Neural progenitor cell (in vitro differentiated cells): Measurements from ENCODE around the gene SPSB4. TPM values are rescaled to one million over a fixed set of nuclear protein-coding genes. Genes with fewer than 3 reads are reported as not detected.

ENCODE experiments used
- DNase-seq: peaks from one replicate; pipeline ENCODE4 v3.0.0-alpha.2; 2016; ENCODE audit warnings: low spot score
- H2AFZ ChIP-seq: fragments of 200-600 bp; sonication (generic); replicated peaks from 2 replicates; pipeline ENCODE4 v1.6.1; 2016; ENCODE audit warnings: antibody characterized with exemption
- H3F3A ChIP-seq: fragments of 200-600 bp; sonication (generic); 2 replicates; pipeline ENCODE4 v1.6.1; 2016; ENCODE audit warnings: antibody characterized with exemption, low read depth
- H3K27ac ChIP-seq: fragments of 200-600 bp; sonication (generic); 2 replicates; pipeline ENCODE4 v1.5.1; 2016; ENCODE audit warnings: mild to moderate bottlenecking
- H3K27me3 ChIP-seq: fragments of 200-600 bp; sonication (generic); 2 replicates; pipeline ENCODE4 v1.6.1; 2016; ENCODE audit warnings: mild to moderate bottlenecking, moderate library complexity
- H3K36me3 ChIP-seq: fragments of 200-600 bp; sonication (generic); 2 replicates; pipeline ENCODE4 v1.5.1; 2016
- H3K4me1 ChIP-seq: fragments of 200-600 bp; sonication (generic); 2 replicates; pipeline ENCODE4 v1.6.1; 2016; ENCODE audit warnings: mixed run types
- H3K4me2 ChIP-seq: fragments of 200-600 bp; sonication (generic); 2 replicates; pipeline ENCODE4 v1.6.1; 2016
- H3K4me3 ChIP-seq: fragments of 200-600 bp; sonication (generic); 2 replicates; pipeline ENCODE4 v1.5.1; 2016
- H3K79me2 ChIP-seq: fragments of 200-600 bp; sonication (generic); 2 replicates; pipeline ENCODE4 v1.6.1; 2016; ENCODE audit warnings: low read depth
- H3K9ac ChIP-seq: fragments of 200-600 bp; sonication (generic); 2 replicates; pipeline ENCODE4 v1.6.1; 2016
- H3K9me3 ChIP-seq: fragments of 200-600 bp; sonication (generic); 2 replicates; pipeline ENCODE4 v1.5.1; 2016; ENCODE audit warnings: low read depth
- H4K20me1 ChIP-seq: fragments of 200-600 bp; sonication (generic); 2 replicates; pipeline ENCODE4 v1.6.1; 2016; ENCODE audit warnings: low read depth
- H3K27ac Mint-ChIP-seq: 3 replicates; pipeline ENCODE4 v1.8.0; 2021; ENCODE audit warnings: mixed read lengths
- H3K27me3 Mint-ChIP-seq: 2 replicates; pipeline ENCODE4 v1.8.0; 2022; ENCODE audit warnings: low read depth, mild to moderate bottlenecking, inconsistent platforms, moderate library complexity, mixed read lengths; ENCODE audit not compliant: insufficient read depth
- H3K36me3 Mint-ChIP-seq: 3 replicates; pipeline ENCODE4 v1.8.0; 2021; ENCODE audit warnings: mixed read lengths
- H3K4me1 Mint-ChIP-seq: 3 replicates; pipeline ENCODE4 v1.8.0; 2021; ENCODE audit warnings: mixed read lengths
- H3K4me3 Mint-ChIP-seq: 3 replicates; pipeline ENCODE4 v1.8.0; 2021; ENCODE audit warnings: mild to moderate bottlenecking, moderate library complexity, mixed read lengths
- H3K9me3 Mint-ChIP-seq: 3 replicates; pipeline ENCODE4 v1.8.0; 2020; ENCODE audit warnings: mixed read lengths
- CTCF ChIP-seq: fragments of 200-600 bp; sonication (generic); IDR thresholded peaks from 2 replicates; pipeline ENCODE4 v1.5.1; 2017; ENCODE audit warnings: antibody characterized with exemption, mild to moderate bottlenecking
- EZH2 ChIP-seq: fragments of 200-600 bp; sonication (generic); IDR thresholded peaks from 2 replicates; pipeline ENCODE4 v1.6.1; 2017; ENCODE audit warnings: antibody characterized with exemption, mild to moderate bottlenecking, moderate library complexity
- EZH2phosphoT487 ChIP-seq: fragments of 200-600 bp; sonication (generic); IDR thresholded peaks from 2 replicates; pipeline ENCODE4 v1.6.1; 2017; ENCODE audit warnings: antibody characterized with exemption
- total RNA-seq: library from RNA; depleted of rRNA; stranded (reverse); fragments of >200 nt; gene quantifications from 2 replicates; pipeline ENCODE4 v1.2.3, GENCODE V29; 2015; ENCODE audit warnings: low replicate concordance

SPSB4 gene
- total RNA-seq, 1 donor from 2014 or later: 4.9 TPM

- H3K4me2 ChIP-seq: no peak overlapping the region
- H3K36me3 ChIP-seq: no peaks in the 10 kb centered on the region
- Mint-ChIP-seq H3K4me3 (no peak overlapping the region), H3K4me1 (peaks cover 50% of the 10 kb centered on the region), H3K9me3 (peaks cover 12% of the 10 kb centered on the region), H3K36me3 (peaks cover 25% of the 10 kb centered on the region), H3K27ac (peak overlapping the region; percentile 13), H3K27me3 (peaks cover 6% of the 10 kb centered on the region)
- DNase-seq: no peak
- H4K20me1 ChIP-seq: no peaks in the 10 kb centered on the region
- no peak overlapping the region for H3K4me3 ChIP-seq
- no peak overlapping the region for H3K9ac ChIP-seq
- H3K27ac ChIP-seq: no peak overlapping the region
- peaks cover under 1% of the 10 kb centered on the region for H3K9me3 ChIP-seq
- peaks cover 15% of the 10 kb centered on the region for H3K4me1 ChIP-seq
- peaks cover 4% of the 10 kb centered on the region for H3F3A ChIP-seq
- no peaks in the 10 kb centered on the region for H3K27me3 ChIP-seq
- H3K79me2 ChIP-seq: no peaks in the 10 kb centered on the region
- TF ChIP-seq EZH2 (no peak), EZH2phosphoT487 (no peak), CTCF (no peak)
- H2AFZ ChIP-seq: no peak overlapping the region
These were observed 52.4 kb downstream of the SPSB4 start for GRCh38 chr3:141103503-141103902.

- Histone ChIP-seq H3K36me3 (no peaks in the 10 kb centered on the region), H2AFZ (no peak overlapping the region), H3K4me3 (no peak overlapping the region), H3K9me3 (no peaks in the 10 kb centered on the region), H4K20me1 (no peaks in the 10 kb centered on the region), H3K9ac (no peak overlapping the region), H3K27me3 (no peaks in the 10 kb centered on the region), H3K4me2 (no peak overlapping the region), H3F3A (peaks cover 4% of the 10 kb centered on the region), H3K27ac (no peak overlapping the region), H3K79me2 (no peaks in the 10 kb centered on the region), H3K4me1 (peaks cover 15% of the 10 kb centered on the region)
- Mint-ChIP-seq H3K9me3 (peaks cover 7% of the 10 kb centered on the region), H3K36me3 (peaks cover 24% of the 10 kb centered on the region), H3K4me3 (no peak overlapping the region), H3K27ac (peak overlapping the region; percentile 13), H3K4me1 (peaks cover 52% of the 10 kb centered on the region), H3K27me3 (peaks cover 6% of the 10 kb centered on the region)
- no peak for DNase-seq
- TF ChIP-seq EZH2: no peak
- no peak for TF ChIP-seq EZH2phosphoT487
- no peak for TF ChIP-seq CTCF
These were observed 53.1 kb downstream of the SPSB4 start for GRCh38 chr3:141104151-141104821.

- Histone ChIP-seq H3K4me2 (no peak overlapping the region), H3K79me2 (no peaks in the 10 kb centered on the region), H3K4me3 (no peak overlapping the region), H2AFZ (no peak overlapping the region), H3K9ac (no peak overlapping the region), H3K36me3 (no peaks in the 10 kb centered on the region), H3K9me3 (no peaks in the 10 kb centered on the region), H3F3A (peaks cover 4% of the 10 kb centered on the region), H3K4me1 (peaks cover 15% of the 10 kb centered on the region), H4K20me1 (no peaks in the 10 kb centered on the region), H3K27me3 (no peaks in the 10 kb centered on the region), H3K27ac (no peak overlapping the region)
- Mint-ChIP-seq H3K27me3 (peaks cover 6% of the 10 kb centered on the region), H3K36me3 (peaks cover 25% of the 10 kb centered on the region), H3K9me3 (peaks cover 3% of the 10 kb centered on the region), H3K4me1 (peaks cover 55% of the 10 kb centered on the region), H3K27ac (no peak overlapping the region), H3K4me3 (no peak overlapping the region)
- TF ChIP-seq CTCF (peak; percentile 83), EZH2phosphoT487 (no peak)
- peak; percentile 91 for DNase-seq
These were observed 54.9 kb downstream of the SPSB4 start for GRCh38 chr3:141105828-141106628.
